ENCODE data around the gene CAMTA1.

CAMTA1 gene

DNA sequence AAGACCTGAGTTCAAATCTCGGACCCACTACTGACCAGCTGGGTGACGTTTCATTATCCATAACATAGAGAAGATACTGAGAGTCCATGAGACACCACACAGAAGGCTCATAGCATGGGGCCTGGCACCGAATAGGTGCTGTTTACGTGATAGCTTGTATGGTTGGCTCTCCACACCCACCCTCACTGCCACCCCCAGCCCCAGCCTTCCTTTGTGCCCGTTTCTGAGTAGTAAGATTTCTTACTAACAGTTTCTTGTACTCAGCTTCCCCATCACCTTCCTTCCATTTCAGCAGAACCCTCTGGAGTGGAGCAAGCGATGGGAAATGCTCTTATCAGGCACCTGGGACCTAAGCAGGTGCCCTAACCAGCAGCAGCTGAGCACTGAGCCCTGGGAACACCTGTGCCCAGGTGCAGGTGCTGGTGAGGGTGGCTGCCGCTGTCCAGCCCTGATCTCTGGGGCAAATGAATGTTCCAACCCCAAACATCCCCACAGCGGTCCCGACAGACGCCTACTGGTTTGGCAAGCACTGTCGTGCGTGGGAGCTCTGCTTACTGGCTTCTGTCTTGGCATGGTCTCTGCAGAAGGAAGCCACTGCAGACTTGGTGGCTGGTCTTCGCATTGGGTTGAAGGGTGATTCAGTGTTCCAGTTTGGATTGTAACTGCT, 225.4 kb downstream of the CAMTA1 start:
- no peak for DNase-seq

DNA sequence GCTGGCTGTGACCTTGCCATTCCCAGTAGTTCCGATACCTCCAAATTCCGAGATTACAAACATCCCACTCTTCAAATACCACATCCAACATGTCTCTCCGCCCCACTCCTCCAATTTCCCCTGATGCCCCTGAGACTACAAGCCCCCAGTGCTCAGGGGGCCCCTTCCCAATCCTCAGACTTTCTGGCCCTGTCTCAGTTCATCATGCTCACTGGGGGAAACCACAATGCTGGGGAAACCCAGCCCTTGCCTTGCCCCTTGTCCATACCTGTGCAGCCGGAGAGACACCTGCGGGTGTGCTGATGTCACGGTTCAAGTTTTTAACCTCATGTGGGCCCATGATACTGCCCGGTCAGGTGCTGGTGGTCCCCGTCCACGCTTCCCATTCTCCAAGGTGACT, 226.6 kb downstream of the CAMTA1 start:
- no peak for DNase-seq

DNA sequence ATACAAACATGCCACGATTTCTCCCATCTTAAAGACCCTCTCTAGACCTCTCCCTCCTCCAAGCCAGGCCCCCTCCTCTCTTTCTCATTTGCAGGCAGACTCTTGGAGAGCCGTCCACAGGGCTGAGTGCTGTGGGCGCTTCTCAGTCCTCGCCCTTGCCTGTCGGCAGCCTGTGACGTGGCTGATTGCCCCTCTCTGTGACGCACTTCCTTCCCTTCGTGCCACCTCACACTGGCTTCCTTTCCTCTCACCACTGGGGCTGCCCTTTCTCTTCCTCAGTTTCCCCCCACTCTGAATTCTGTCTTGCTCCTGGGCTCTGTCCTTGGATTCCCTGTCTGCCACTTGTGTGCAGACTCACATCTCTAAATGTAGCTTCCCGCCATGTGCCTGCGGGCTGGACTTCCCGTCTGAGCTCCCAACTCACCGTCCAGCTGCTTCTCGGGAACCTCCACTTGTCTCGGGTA, 227.2 kb downstream of the CAMTA1 start:
- DNase-seq: no peak

GRCh38 chr1:7013833-7014639, 228.8 kb downstream of the CAMTA1 start:
- DNase-seq: no peak

DNA sequence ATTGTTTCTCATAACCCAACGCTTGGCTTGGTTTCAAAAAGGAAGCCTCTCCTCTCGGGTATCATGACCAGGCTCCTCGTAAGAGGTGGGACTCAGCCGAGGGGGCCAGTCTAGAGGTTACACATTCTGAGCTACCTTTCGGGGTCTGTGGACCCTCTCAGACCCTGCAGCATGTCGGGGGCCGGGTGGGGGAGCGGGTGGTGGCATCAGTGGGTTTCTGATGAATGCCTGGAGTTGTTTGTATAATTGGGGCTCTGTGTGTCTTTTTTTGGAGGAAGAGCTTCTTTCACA, 229.3 kb downstream of the CAMTA1 start:
- no peak for DNase-seq

GRCh38 chr1:7015022-7015421, 229.8 kb downstream of the CAMTA1 start:
- DNase-seq: no peak

DNA sequence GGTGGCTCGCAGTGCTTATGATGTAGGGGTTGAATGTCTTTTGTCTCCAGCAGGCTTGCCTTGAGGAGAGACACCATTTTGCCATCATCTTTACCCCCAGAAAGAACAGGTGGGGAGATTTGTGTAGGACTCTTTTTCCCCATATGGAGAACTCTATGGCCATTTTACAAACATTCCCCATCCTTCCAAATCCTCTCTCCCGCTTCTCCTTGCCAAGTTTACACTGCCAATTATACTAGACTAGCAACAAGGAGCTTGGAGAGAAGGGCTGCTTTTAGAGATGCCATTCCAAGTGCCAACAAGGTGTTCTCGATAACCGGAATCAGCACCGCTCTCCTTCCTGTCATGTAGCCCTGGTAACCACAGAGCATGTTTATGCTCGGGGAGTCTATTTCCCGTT, 233.1 kb downstream of the CAMTA1 start:
- DNase-seq: no peak

DNA sequence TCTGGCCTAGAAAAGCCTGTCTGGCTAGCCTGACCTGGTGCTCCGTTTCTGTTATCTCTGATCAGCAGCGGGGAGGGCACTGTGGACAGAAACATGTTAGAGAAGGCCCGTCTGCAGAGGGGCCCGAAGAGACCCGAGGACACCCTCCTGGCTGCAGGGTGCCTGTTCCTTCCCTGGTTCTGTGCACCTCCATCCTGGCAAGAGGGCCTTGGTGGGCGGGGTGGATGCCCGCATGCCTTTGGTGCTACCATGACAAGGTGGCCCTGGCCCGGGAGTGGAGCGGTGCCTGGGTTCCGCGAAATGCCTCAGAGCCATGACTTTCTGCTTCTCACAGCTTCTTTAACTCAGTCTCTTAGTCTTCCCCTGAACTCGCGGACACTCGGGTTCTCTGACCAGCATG, 233.6 kb downstream of the CAMTA1 start:
- no peak for DNase-seq

DNA sequence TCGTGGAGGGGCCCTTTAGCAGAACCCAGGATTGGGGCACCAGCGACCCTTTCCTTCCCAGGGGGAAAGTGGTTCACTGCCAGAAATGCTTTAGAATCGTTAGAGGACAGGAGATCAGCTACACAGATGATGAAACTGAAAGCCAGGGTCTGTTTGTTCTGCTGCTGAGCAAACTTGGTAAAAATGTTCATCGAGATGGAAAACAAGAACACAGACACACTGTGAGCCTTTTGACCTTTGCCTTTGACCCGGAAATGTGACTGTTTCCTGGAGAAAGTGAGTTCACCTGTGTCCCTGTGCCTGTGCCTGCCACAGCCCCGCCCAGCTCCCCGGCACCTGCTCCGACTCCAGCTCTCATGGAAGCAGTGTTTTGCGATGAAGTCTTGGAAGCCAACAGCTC, 234.3 kb downstream of the CAMTA1 start:
- no peak for DNase-seq

- DNase-seq: no peak
These were observed 236.8 kb downstream of the CAMTA1 start for GRCh38 chr1:7022058-7022457.

DNA sequence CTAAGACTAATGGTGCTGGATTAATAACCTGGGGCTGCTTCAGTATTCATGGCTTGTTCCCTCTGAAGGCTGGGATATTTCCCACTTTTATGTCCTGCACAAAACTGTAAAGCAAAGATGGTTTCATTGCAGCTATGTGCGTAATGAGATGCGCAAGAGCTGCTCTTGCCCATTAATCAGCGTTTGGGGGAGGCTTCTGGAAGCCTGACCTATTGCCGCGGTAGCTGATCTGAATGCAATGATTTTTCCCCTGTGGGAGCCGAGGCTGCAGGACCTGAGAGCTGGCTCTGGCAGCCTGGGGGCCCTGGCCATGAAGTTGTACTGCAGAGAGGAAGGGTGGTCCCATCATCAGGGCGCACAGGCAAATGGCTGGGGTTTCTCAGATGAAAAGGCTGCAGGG, 239.8 kb downstream of the CAMTA1 start:
- no peak for DNase-seq

- no peak for DNase-seq
These were observed 240.9 kb downstream of the CAMTA1 start for GRCh38 chr1:7026169-7026568.

- DNase-seq: no peak
These were observed 247.7 kb downstream of the CAMTA1 start for GRCh38 chr1:7032992-7033391.

- no peak for DNase-seq
These were observed 251.1 kb downstream of the CAMTA1 start for GRCh38 chr1:7036386-7036785.

DNA sequence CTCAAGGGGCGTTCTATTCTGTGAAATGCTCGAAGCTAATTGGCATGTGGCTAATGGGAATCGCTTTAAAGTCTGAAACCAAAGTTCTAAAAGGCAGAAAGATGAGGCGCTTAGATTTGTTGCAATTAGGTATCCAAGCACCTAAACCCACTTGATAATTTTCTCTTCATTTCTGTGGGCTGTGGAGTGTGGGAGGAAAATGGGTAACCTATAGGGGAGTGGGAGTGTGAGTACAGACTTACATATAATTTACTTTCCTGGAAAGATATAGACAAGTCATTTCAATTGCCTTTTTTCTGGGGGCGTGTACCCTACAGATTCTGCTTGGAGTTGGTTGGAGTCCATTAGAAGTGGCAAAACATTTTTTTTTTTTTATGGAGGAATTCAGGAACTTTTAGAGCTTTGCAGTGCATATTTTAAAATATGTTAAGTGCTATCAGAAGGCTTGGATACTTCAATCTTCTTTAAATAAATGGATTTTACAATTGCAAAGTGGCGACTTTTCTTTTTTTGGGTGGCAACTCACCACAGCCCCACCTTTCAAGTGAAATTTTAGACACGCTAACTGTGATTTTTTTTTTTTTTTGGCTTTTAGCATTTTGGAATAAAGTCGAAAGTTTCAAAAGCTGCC, 254.5 kb downstream of the CAMTA1 start:
- DNase-seq: no peak

DNA sequence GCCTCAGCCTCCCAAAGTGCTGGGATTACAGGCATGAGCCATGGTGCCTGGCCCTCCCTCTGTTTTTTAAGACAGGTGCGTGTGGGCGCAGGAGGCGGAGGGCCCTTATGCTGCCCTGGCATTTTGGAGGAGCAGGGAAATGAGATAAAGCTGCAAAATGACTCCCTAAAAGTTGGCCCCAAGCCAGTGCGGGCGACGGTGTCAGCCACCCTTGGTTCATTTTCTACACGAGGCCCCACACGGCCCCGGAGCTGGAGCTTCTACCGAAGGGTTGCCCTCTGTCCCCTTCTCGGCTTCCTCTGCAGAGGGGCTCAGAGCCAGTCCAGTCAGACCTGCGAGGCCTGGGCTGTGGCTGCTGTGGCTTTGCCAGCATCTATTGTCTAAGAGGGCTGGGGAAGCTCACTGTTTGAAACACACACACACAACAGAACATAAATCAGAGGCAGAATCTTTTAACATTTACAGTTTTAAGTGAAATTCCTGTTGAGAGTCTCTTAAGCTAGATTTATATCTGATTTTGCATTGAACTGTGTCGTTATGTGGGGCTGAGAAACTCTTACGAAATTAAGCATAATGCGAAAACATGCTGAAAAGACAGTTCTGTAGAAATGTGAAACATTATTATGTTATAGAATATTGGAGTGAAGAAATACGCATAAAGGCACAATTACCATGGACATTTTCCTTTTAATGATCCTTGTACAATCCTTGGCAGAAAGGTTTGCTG, 255.9 kb downstream of the CAMTA1 start:
- DNase-seq: no peak

- no peak for DNase-seq
These were observed 257.3 kb downstream of the CAMTA1 start for GRCh38 chr1:7042322-7043190.

DNA sequence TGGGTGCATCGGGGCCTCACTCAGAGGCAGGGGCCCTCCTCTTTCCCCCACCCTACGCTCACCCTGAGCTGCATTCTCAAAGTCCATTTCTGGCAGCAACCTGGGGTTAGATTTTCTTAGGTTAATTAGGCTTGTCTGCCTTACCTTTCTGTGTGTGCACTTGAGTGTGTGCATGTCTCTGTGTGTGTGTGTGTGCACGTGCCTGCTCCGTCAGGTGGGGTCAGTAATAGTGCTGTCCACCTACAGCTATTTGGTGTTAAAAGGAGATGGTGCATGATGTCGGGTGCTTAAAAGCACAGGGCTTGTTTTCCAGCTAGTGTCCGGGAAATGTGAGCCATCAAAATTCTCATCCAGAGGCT, 257.9 kb downstream of the CAMTA1 start:
- no peak for DNase-seq

- DNase-seq: no peak
These were observed 258.7 kb downstream of the CAMTA1 start for GRCh38 chr1:7043719-7044535.

- DNase-seq: no peak
These were observed 260.6 kb downstream of the CAMTA1 start for GRCh38 chr1:7045897-7046296.

GRCh38 chr1:7046314-7046713, 261.1 kb downstream of the CAMTA1 start:
- no peak for DNase-seq

DNA sequence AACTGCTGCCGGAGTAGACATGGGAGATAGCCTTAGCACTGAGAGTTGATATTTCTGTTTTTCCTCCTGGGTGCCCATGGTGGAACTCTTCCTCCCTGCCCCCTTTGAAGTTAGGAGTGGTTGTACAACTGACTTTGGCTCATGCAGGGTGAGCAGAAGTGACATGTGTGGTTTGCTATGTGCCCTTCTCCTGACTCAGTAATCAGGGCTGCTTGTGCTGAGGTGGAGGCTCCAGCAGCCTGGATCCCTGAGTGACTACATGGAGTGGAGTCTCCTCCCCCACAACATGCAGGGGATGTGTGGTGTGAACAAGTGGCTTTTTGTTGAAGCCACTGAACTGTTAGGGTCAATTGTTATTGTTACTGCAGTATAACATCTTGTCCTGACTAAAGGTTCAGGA, 261.6 kb downstream of the CAMTA1 start:
- no peak for DNase-seq

All from activated CD8-positive, alpha-beta memory T cell treated with anti-CD3 and anti-CD28 coated beads for 24 hours (primary cell).